Activated naive CD4-positive, alpha-beta T cell treated with anti-CD3 and anti-CD28 coated beads for 36 hours (primary cell): ENCODE measurements around the gene TAF5L. TPM values are rescaled to one million over a fixed set of nuclear protein-coding genes. Genes with fewer than 3 reads are reported as not detected.

Experiments
- CTCF ChIA-PET: fragments of 350-600 bp; sonication (Branson Sonifier 250); formaldehyde crosslinking; loops from one replicate; lab custom pipeline; 2021; ENCODE audit warnings: antibody characterized with exemption; lab: Charles Lee
- DNase-seq: peaks from one replicate; pipeline ENCODE4 v3.0.0-alpha.2; 2020
- H3K27ac Mint-ChIP-seq: one replicate; pipeline ENCODE4 v1.8.0; 2021; ENCODE audit warnings: mild to moderate bottlenecking, mixed read lengths
- H3K27me3 Mint-ChIP-seq: one replicate; pipeline ENCODE4 v1.8.0; 2021; ENCODE audit warnings: low read depth, mixed read lengths
- H3K36me3 Mint-ChIP-seq: one replicate; pipeline ENCODE4 v1.8.0; 2021; ENCODE audit warnings: low read depth, mixed read lengths
- H3K4me1 Mint-ChIP-seq: one replicate; pipeline ENCODE4 v1.8.0; 2021; ENCODE audit warnings: low read depth, mixed read lengths
- H3K4me3 Mint-ChIP-seq: one replicate; pipeline ENCODE4 v1.8.0; 2021; ENCODE audit warnings: mild to moderate bottlenecking, moderate library complexity, mixed read lengths
- H3K9me3 Mint-ChIP-seq: one replicate; pipeline ENCODE4 v1.8.0; 2021; ENCODE audit warnings: mixed read lengths
- intact Hi-C: fragments of 100-400 bp; cut with micrococcal nuclease; formaldehyde crosslinking; loops from one replicate; pipeline ENCODE4 v1.15.1; 2023
- total RNA-seq, 2 experiments: library from RNA; stranded (reverse); gene quantifications; one replicate each; pipeline ENCODE4 v1.2.3, GENCODE V29; 2021

Gene TAF5L
- total RNA-seq, 2 experiments from 2014 or later, result 10.3 TPM

DNA sequence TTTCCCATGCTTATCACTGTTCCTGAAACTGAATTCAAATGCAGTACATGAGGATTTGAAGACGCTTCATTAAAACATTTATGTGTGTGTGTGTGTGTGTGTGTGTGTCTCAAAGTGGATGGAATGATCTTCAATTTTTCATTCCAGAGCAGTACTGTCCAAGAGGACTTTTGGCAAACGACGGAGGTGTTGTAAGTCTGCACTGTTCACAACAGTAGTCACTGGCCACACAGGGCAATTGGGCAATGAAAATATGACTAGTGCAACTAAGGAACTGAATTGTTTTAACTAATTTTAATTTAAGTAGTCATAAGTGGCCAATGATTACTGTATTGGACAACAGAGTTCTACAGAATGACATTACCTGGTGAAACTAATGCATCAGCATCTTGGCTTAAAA, 5.0 kb downstream of the TAF5L start:
- H3K4me3 Mint-ChIP-seq, result no peak overlapping the region
- no peak overlapping the region for H3K27ac Mint-ChIP-seq
- peaks cover 58% of the 10 kb centered on the region for H3K4me1 Mint-ChIP-seq
- CTCF ChIA-PET, result no interaction called here
- no peaks in the 10 kb centered on the region for H3K27me3 Mint-ChIP-seq
- H3K36me3 Mint-ChIP-seq, result no peaks in the 10 kb centered on the region
- H3K9me3 Mint-ChIP-seq, result no peaks in the 10 kb centered on the region
- intact Hi-C loops, result loop anchor here (10.0 kb wide), 1 partner anchor 1354 kb away; the partner anchor contains the start of genes ARV1 and TTC13
- no peak for DNase-seq

DNA sequence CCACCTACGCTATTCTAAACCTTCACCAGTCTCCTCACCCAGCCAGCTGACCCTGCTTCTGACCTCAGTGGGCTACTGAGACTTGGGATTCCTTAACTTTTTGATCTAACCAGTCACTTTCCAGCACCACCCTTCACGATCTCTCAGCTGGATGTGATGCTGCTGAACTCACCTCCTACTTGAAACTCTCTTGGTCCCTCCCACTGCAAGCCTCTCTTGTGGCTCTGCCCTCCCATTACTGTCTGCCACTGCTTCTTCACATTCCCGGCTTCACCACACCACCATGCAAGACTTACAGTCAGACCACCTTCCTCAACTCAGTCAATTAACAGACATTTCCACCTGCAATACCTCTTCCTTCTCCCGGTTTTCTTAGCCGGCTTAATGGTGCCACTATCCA, 6.3 kb downstream of the TAF5L start:
- no peak overlapping the region for H3K4me3 Mint-ChIP-seq
- CTCF ChIA-PET, result interaction anchor here (0.6 to 1.3 kb wide), 2 partner anchors 9 to 14 kb away, joined by 3 to 4 read pairs; no protein-coding TSS in a partner anchor
- H3K27ac Mint-ChIP-seq, result no peak overlapping the region
- H3K36me3 Mint-ChIP-seq, result no peaks in the 10 kb centered on the region
- H3K4me1 Mint-ChIP-seq, result peaks cover 54% of the 10 kb centered on the region
- no peaks in the 10 kb centered on the region for H3K27me3 Mint-ChIP-seq
- H3K9me3 Mint-ChIP-seq, result no peaks in the 10 kb centered on the region
- no peak for DNase-seq
- intact Hi-C loops, result loop anchor here (2.0 to 10.0 kb wide), 2 partner anchors 179 to 1355 kb away; partner anchors contain the start of genes ARV1 and TTC13

DNA sequence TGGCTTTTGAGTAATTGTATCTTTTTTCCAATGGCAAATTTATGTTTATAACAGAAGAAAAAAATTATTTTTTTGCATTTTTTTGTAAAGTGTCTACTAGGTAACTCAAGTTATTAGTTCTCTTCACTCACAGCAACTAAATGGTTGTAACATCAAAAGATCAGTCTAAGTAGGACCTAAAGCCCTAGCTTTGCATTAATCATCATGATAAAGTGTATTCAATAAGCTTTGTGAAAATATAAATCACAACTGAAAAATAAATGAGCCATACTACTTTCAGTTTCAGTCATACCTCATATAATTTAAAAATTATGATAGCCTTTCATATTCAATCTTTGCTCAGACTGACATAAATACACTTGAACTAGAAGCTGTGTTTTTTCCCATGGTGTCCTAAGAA, 6.9 kb downstream of the TAF5L start:
- no peaks in the 10 kb centered on the region for H3K9me3 Mint-ChIP-seq
- peaks cover 1% of the 10 kb centered on the region for H3K36me3 Mint-ChIP-seq
- H3K4me3 Mint-ChIP-seq, result no peak overlapping the region
- CTCF ChIA-PET, result interaction anchor here (1.3 kb wide), 1 partner anchor 9 kb away, joined by 3 read pairs; no protein-coding TSS in a partner anchor
- H3K27me3 Mint-ChIP-seq, result no peaks in the 10 kb centered on the region
- peaks cover 49% of the 10 kb centered on the region for H3K4me1 Mint-ChIP-seq
- intact Hi-C loops, result loop anchor here (2.0 kb wide), 1 partner anchor 178 kb away; no protein-coding TSS in a partner anchor
- no peak for DNase-seq
- no peak overlapping the region for H3K27ac Mint-ChIP-seq

DNA sequence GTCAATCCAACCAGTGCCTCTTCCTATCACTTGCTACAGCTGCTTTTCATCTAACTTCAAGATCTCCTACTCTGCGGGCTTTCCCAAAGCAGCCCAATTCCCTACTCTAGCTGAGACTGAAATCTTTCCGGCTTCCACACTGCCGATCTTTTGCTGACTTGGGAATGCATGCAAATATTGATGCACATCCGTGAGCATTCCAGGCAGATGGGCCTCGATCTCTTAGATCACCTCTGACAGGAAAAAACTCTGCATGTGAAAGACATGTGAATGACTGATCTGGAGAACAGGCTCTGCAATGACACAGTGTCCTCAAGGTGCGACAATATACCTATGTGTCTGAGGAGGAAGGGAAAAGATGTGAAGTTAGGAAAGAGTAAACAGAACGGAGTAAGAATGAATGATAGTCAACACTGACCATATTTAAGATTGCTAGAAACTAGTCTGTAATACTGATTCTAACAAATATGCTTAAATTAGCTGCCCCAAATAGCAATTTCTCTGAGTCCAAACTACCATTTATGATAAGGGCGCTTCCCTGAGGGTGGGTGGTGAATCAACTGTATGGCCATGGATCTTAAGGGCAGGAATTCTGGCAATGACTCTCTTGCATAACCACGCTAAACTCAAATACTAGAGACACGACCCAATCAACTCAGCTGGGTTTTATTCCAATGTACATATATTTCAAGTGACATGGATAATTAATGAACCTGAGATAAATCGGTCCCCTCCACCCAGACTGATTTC, 8.4 kb downstream of the TAF5L start:
- CTCF ChIA-PET, result no interaction called here
- no peaks in the 10 kb centered on the region for H3K9me3 Mint-ChIP-seq
- intact Hi-C loops, result loop anchor here (2.0 kb wide), 1 partner anchor 177 kb away; no protein-coding TSS in a partner anchor
- peaks cover 36% of the 10 kb centered on the region for H3K4me1 Mint-ChIP-seq
- H3K4me3 Mint-ChIP-seq, result no peak overlapping the region
- H3K27me3 Mint-ChIP-seq, result no peaks in the 10 kb centered on the region
- H3K36me3 Mint-ChIP-seq, result peaks cover 12% of the 10 kb centered on the region
- H3K27ac Mint-ChIP-seq, result no peak overlapping the region
- DNase-seq, result no peak

DNA sequence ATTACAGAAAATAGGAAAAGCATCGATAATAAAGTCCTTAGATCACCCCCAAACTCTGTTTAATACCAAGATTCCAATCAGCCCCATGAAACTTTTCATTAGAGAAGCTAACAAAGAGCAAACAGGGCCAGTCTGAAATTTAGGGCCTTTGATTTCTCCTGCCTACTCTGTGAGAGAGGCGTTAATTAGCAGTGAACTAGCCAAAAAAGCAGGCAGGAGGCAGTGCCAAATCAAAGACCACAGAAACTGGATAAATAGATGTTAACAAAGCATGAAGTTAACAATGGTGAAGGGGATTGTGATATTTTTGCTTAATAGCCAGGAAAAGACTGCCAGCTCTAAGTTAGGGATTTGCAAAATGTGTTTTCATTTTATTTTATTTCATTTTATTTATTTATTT, 11.2 kb downstream of the TAF5L start:
- no peak overlapping the region for H3K4me3 Mint-ChIP-seq
- CTCF ChIA-PET, result no interaction called here

DNA sequence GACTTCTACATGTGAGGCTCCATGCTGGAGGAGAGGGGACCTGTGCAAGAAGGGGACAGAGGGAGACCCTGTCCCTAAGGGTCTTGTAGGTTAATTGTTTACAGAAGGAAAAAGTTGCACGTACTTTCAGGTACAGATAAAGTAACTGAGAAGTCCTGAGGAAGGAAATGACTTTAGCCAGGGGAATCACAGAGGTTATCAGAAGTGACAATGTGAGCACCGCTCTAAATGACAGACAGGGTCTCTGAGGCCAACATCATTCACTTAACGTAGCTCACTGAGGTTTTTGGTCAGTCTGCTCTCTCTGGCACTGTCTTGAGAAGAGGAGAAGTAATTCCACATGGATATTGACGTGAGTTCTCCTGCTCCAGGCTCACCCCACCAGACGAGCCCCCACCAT, 12.0 kb downstream of the TAF5L start:
- Mint-ChIP-seq H3K36me3 (peaks cover 37% of the 10 kb centered on the region), H3K9me3 (no peaks in the 10 kb centered on the region), H3K4me3 (no peak overlapping the region), H3K27ac (no peak overlapping the region), H3K27me3 (no peaks in the 10 kb centered on the region), H3K4me1 (peaks cover 13% of the 10 kb centered on the region)
- no peak for DNase-seq
- intact Hi-C loops, result no loop called here
- CTCF ChIA-PET, result no interaction called here

More for the DNA sequence above, 11.2 kb downstream of the TAF5L start:
- H3K27me3 Mint-ChIP-seq, result no peaks in the 10 kb centered on the region
- intact Hi-C loops, result no loop called here
- no peak overlapping the region for H3K27ac Mint-ChIP-seq
- no peak for DNase-seq
- no peaks in the 10 kb centered on the region for H3K9me3 Mint-ChIP-seq
- peaks cover 21% of the 10 kb centered on the region for H3K4me1 Mint-ChIP-seq
- peaks cover 31% of the 10 kb centered on the region for H3K36me3 Mint-ChIP-seq

DNA sequence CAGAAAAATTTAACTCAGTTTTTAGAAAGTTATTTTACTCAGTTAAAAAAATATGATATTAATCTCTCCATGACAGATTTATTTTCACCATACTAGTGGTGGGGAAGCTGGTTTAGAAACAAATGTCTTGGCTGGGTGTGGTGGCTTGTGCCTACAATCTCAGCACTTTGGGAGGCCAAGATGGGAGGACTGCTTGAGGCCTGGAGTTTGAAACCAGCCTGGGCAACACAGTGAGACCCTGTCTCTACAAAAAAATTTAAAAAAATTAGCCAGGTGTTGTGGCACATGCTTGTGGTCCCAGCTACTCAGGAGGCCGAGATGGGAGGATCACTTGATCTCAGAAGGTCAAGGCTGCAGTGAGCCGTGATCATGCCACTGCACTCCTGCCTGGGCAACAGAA, 17.3 kb downstream of the TAF5L start:
- Mint-ChIP-seq H3K36me3 (peaks cover 48% of the 10 kb centered on the region), H3K9me3 (no peaks in the 10 kb centered on the region), H3K27me3 (no peaks in the 10 kb centered on the region), H3K27ac (no peak overlapping the region), H3K4me1 (peaks cover 10% of the 10 kb centered on the region), H3K4me3 (no peak overlapping the region)
- CTCF ChIA-PET, result no interaction called here
- intact Hi-C loops, result no loop called here
- no peak for DNase-seq

DNA sequence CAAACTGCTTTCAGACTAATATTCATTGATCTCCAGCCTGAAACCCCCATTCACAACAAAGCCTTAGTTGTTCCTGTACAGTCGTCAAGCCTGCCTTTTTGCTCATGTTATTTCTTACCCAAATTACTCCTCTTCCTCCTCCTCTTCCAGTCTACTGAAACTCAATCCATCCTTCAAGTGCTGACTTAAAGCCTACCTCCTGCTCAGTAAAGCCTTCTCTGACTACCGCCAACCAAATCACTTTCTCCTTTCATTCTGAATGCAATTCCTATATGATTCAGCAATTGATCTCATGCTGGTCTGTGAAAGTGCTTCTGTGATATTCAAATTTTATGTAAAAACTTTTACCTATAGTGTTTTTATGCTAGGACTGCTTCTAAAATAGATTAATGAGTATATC, 18.6 kb downstream of the TAF5L start:
- Mint-ChIP-seq H3K36me3 (peaks cover 43% of the 10 kb centered on the region), H3K27me3 (no peaks in the 10 kb centered on the region), H3K9me3 (no peaks in the 10 kb centered on the region), H3K4me3 (no peak overlapping the region), H3K27ac (no peak overlapping the region), H3K4me1 (peaks cover 10% of the 10 kb centered on the region)
- DNase-seq, result no peak
- intact Hi-C loops, result no loop called here
- CTCF ChIA-PET, result no interaction called here

DNA sequence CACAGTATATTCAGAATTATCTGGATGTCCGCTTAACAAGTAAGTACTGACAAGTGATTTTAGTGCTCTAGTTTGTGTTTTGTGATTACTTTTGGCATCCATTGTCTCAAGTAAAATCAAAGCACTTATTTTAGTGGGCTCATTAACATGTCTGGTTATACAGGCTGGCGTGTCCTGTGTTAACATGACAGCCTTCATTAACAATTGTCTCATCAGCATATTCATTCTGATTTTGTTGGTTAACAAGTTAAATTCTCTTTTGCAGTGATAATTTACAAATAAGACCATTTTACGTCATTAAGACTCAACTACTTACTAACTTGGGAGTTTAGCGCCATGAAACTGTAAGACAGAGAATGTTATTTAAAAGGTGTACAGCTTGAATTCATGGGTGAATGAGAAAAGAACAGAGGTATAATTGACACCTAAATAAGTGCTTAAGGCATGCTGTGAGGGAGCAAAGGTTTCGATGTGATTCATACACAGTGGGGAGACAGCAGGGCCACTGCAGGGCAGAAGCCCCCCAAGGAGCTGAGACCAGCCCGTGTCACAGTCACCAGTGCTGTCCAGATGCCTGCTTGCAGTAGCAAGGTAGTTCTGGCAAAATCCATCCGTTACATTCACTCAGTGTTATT, 22.4 kb downstream of the TAF5L start:
- Mint-ChIP-seq H3K4me1 (peaks cover 18% of the 10 kb centered on the region), H3K27me3 (no peaks in the 10 kb centered on the region), H3K9me3 (no peaks in the 10 kb centered on the region), H3K27ac (no peak overlapping the region), H3K4me3 (no peak overlapping the region), H3K36me3 (peaks cover 41% of the 10 kb centered on the region)
- DNase-seq, result no peak
- intact Hi-C loops, result no loop called here
- CTCF ChIA-PET, result no interaction called here

DNA sequence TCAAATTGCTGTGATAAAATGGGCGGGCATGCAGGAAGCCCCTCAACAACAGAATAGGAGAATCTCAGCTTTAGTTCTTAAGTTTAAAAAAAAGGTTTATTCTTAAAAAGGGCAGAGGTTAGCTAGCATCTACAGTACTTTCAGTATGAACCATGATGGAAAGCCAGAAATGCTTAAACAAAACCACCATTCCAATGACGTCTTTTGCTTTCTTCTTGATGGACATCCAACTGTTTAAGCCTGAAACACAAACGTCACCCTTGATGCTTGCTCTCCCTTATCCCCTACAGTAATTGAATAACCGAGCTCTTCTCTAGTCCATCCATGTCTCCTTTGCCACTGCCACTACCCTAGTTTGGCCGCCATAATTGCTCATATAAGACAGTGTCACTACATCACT, 25.7 kb downstream of the TAF5L start:
- peaks cover 39% of the 10 kb centered on the region for H3K36me3 Mint-ChIP-seq
- no peak overlapping the region for H3K4me3 Mint-ChIP-seq
- DNase-seq, result no peak
- no peaks in the 10 kb centered on the region for H3K9me3 Mint-ChIP-seq
- H3K27me3 Mint-ChIP-seq, result no peaks in the 10 kb centered on the region
- CTCF ChIA-PET, result no interaction called here
- intact Hi-C loops, result no loop called here
- peaks cover 17% of the 10 kb centered on the region for H3K4me1 Mint-ChIP-seq
- no peak overlapping the region for H3K27ac Mint-ChIP-seq

DNA sequence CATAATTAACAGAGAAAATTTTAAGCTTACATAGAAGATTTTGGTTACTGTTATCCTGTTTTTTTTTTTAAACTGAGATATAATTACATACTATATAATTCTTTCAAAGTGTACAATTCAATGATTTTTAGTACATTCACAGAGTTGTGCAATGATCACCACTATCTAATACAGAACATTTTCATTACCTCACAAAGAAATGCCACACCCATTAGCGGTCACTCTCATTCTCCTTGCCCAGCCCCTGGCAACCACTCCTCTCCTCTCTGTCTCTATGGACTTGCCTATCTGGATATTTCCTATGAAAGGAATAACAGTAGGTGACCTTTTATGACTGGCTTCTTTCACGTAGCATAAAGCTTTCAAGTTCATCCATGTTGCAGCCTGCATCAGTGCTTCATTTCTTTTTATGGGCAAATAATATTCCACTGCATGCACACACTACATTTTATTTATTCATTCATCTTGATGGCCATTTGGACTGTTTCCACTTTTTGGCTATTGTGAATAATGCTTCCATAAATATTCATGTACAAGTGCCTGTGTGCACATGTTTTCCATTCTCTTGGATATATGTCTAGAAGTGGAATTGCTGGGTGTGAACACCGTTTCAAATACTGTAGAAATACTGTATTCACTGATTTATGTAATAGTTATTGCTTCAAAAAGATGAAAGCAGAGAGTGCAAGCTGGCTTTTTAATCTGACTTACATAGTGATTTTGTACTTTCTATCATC, 26.5 kb downstream of the TAF5L start:
- intact Hi-C loops, result no loop called here
- no peaks in the 10 kb centered on the region for H3K27me3 Mint-ChIP-seq
- H3K4me3 Mint-ChIP-seq, result no peak overlapping the region
- peaks cover 17% of the 10 kb centered on the region for H3K4me1 Mint-ChIP-seq
- no peak overlapping the region for H3K27ac Mint-ChIP-seq
- H3K36me3 Mint-ChIP-seq, result peaks cover 42% of the 10 kb centered on the region
- H3K9me3 Mint-ChIP-seq, result no peaks in the 10 kb centered on the region
- CTCF ChIA-PET, result no interaction called here
- no peak for DNase-seq

DNA sequence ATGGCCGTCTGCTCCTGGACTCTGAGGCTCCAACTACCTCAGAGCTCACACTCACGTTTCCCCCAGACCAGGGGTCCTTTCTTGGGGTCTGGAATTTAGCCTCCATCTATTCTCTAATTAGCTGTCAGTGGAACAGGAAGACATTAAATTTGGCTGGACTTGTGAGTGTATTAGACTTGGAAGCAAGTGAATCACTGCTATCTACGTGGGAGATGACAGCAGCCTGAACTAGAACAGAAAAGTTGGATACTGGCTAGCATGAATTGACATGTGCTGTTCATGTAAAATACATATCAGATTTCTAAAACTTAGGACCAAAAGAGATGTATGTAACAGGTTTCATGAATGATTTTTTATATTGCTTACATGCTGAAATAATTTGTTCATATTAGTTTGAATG, 28.0 kb downstream of the TAF5L start:
- CTCF ChIA-PET, result no interaction called here
- H3K36me3 Mint-ChIP-seq, result peaks cover 51% of the 10 kb centered on the region
- no peak for DNase-seq

More for the DNA sequence above, 28.0 kb downstream of the TAF5L start:
- H3K27ac Mint-ChIP-seq, result no peak overlapping the region
- H3K27me3 Mint-ChIP-seq, result no peaks in the 10 kb centered on the region
- no peak overlapping the region for H3K4me3 Mint-ChIP-seq
- H3K4me1 Mint-ChIP-seq, result peaks cover 17% of the 10 kb centered on the region
- H3K9me3 Mint-ChIP-seq, result no peaks in the 10 kb centered on the region
- intact Hi-C loops, result no loop called here
